Measurements from ENCODE around the gene DISP2. TPM values are rescaled to one million over a fixed set of nuclear protein-coding genes. Genes with fewer than 3 reads are reported as not detected.

The DISP2 gene
- total and polyA plus RNA-seq, 2 of the 8 experiments (the other 6 are each of a cell fraction or from before 2014, with no cell fraction given) = 0.45 to 1.2 TPM

DNA sequence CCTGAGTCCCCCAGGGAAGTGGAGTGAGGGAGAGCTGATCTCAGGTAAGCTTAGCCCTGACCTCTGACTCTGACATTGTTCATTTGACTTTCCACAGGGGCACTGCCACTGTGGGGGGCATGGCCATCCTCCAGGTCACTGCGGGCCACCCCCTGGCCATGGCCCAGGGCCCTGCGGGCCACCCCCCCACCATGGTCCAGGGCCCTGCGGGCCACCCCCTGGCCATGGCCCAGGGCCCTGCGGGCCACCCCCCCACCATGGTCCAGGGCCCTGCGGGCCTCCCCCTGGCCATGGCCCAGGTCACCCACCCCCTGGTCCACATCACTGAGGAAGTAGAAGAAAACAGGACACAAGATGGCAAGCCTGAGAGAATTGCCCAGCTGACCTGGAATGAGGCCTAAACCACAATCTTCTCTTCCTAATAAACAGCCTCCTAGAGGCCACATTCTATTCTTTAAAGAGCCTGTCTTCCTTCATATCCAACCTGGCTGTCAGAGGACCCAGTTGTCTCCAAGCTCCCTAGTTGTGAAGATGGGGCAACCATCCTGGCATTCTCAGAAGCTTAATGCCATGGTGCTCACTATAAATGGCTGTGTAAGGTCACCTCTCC, 1.9 kb upstream of the DISP2 start:
- Histone ChIP-seq H2BK15ac (ENCODE audit: low read length) (no peak overlapping the region), H3K36me3 (ENCODE audit: control insufficient read depth in 2 of 4, insufficient read depth in 4 of 4, low read length in 3 of 4) (no peaks in the 10 kb centered on the region), H3K14ac (ENCODE audit: insufficient read length) (no peak overlapping the region), H2BK12ac (ENCODE audit: low read depth, low read length) (no peak overlapping the region), H2BK120ac (replicated peaks; ENCODE audit: low read depth, low read length) (no peak overlapping the region), H2AFZ (ENCODE audit: low read length) (no peak overlapping the region), H3K27ac (ENCODE audit: low read depth, low read length) (no peak overlapping the region), H3K56ac (replicated peaks; ENCODE audit: insufficient read length, low read depth, low read length) (no peak overlapping the region), H3K4me2 (ENCODE audit: insufficient read depth in 1 of 2, low read depth in 2 of 2, low read length in 2 of 2) (no peak overlapping the region), H4K91ac (replicated peaks; ENCODE audit: insufficient read length, low read length) (no peak overlapping the region), H3K23ac (ENCODE audit: insufficient read length) (no peak overlapping the region), H3K4me1 (replicated peaks in 1 of 4; ENCODE audit: control insufficient read depth in 3 of 4, insufficient read depth in 4 of 4, low read length in 3 of 4) (peaks cover 11 to 27% (median 18%) of the 10 kb centered on the region in 4 experiments), H4K5ac (ENCODE audit: insufficient read length, low read depth, low read length) (no peak overlapping the region), H3K4ac (replicated peaks; ENCODE audit: insufficient read length, low read depth, low read length) (no peak overlapping the region), H3K23me2 (ENCODE audit: low read depth, low read length) (peaks cover 9% of the 10 kb centered on the region), H3K18ac (ENCODE audit: extremely low read depth, low read length) (no peak overlapping the region), H3K9me3 (ENCODE audit: insufficient read depth in 2 of 2, low read depth in 1 of 2, low read length in 1 of 2) (no peaks in the 10 kb centered on the region), H3K4me3 (ENCODE audit: extremely low read depth in 1 of 4, insufficient read depth in 2 of 4, low read depth in 3 of 4, low read length in 4 of 4) (no peak overlapping the region), H3K79me1 (ENCODE audit: low read depth, low read length) (no peaks in the 10 kb centered on the region), H2BK5ac (ENCODE audit: low read depth, low read length) (no peak overlapping the region), H4K8ac (ENCODE audit: extremely low read depth, insufficient read depth, low read length) (0 out of 2 replicates have a peak overlapping the region, but pooled peaks have one; percentile 7), H4K20me1 (replicated peaks in 1 of 2; ENCODE audit: control insufficient read depth in 1 of 2, insufficient read depth in 2 of 2, low read length in 2 of 2) (peaks cover 0 to 2% of the 10 kb centered on the region in 2 experiments), H2BK20ac (ENCODE audit: low read length) (no peak overlapping the region), H3K27me3 (replicated peaks in 1 of 4; ENCODE audit: control insufficient read depth in 3 of 4, extremely low read depth in 1 of 4, insufficient read depth in 3 of 4, low read length in 3 of 4) (peaks cover 0 to 18% (median 8%) of the 10 kb centered on the region in 4 experiments; a peak in 3 of 7 replicates), H3K79me2 (ENCODE audit: control insufficient read depth in 1 of 2, insufficient read depth in 2 of 2, low read length in 2 of 2) (no peaks in the 10 kb centered on the region), H2AK5ac (ENCODE audit: low read depth, low read length) (no peak overlapping the region), H3K9ac (replicated peaks in 1 of 4; ENCODE audit: extremely low read depth in 1 of 4, low read depth in 3 of 4, low read length in 3 of 4) (no peak overlapping the region)
- POLR2A ChIA-PET (ENCODE audit: partially characterized antibody) = interaction anchor here (1.2 to 1.7 kb wide), 2 partner anchors 12 to 113 kb away, joined by 3 to 8 read pairs; no protein-coding TSS in a partner anchor
- CTCF ChIA-PET (ENCODE audit: partially characterized antibody) = interaction anchor here (0.8 to 27.4 kb wide), 8 partner anchors 10 to 153 kb away, joined by 3 to 452 read pairs (median 4); partner anchors contain the start of gene CCDC9B
- 82% methylated on average over 2 of the region's 5 CpGs; no CpG with 5 or more reads in 1 of the 2 experiments for WGBS, 2 experiments (ENCODE audit: extremely low coverage in 1 of 2, insufficient coverage in 1 of 2, insufficient read length in 1 of 2, insufficient replicate concordance in 2 of 2, low coverage in 1 of 2, low lambda C conversion rate in 2 of 2, missing lambda C conversion rate in 1 of 2)
- FAIRE-seq (no peak), DNase-seq (ENCODE audit: low read depth in 1 of 2, low spot score in 2 of 2) (no peak)
- no peak for TF ChIP-seq RNF2 (IDR thresholded peaks at IDR 0.05; ENCODE audit: borderline replicate concordance, low read depth, low read length, missing control alignments, poor library complexity, severe bottlenecking)
- no peak for TF ChIP-seq SP1 (IDR thresholded peaks at IDR 0.05; ENCODE audit: low read depth, low read length)
- TF ChIP-seq BCL11A (IDR thresholded peaks at IDR 0.05; ENCODE audit: low read depth in 2 of 2, low read length in 2 of 2) = no peak
- TF ChIP-seq CHD1 (IDR thresholded peaks at IDR 0.05; ENCODE audit: low read depth, low read length) = no peak
- TF ChIP-seq NRF1 (IDR thresholded peaks at IDR 0.05; ENCODE audit: low read depth, low read length) = no peak
- no peak for TF ChIP-seq ZNF274 (IDR thresholded peaks at IDR 0.05; ENCODE audit: borderline replicate concordance, extremely low read depth, low read length)
- TF ChIP-seq, protein P1, sequence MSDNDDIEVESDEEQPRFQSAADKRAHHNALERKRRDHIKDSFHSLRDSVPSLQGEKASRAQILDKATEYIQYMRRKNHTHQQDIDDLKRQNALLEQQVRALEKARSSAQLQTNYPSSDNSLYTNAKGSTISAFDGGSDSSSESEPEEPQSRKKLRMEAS (IDR thresholded peaks at IDR 0.05) = no peak
- TF ChIP-seq, protein P2, sequence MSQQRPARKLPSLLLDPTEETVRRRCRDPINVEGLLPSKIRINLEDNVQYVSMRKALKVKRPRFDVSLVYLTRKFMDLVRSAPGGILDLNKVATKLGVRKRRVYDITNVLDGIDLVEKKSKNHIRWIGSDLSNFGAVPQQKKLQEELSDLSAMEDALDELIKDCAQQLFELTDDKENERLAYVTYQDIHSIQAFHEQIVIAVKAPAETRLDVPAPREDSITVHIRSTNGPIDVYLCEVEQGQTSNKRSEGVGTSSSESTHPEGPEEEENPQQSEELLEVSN (IDR thresholded peaks at IDR 0.05) = no peak
- no peak for TF ChIP-seq POLR2A (IDR thresholded peaks at IDR 0.05; ENCODE audit: control extremely low read depth in 1 of 2, low read depth in 2 of 2, low read length in 2 of 2)
- no peak for TF ChIP-seq TAF7 (optimal IDR thresholded peaks at IDR 0.05; ENCODE audit: borderline replicate concordance, low read depth, low read length)
- no peak for TF ChIP-seq HDAC6 (IDR thresholded peaks at IDR 0.05; ENCODE audit: low read depth, low read length)
- TF ChIP-seq GTF2F1 (IDR thresholded peaks at IDR 0.05; ENCODE audit: borderline replicate concordance, low read depth, low read length) = no peak

Measured in H1 (cell line).